ENCODE measurements around the gene DHRS4. TPM values are rescaled to one million over a fixed set of nuclear protein-coding genes. Genes with fewer than 3 reads are reported as not detected.
"Not testable (repeated sequence)": the region's sequence is repeated elsewhere in the genome, so short reads cannot be mapped to it uniquely, and the experiment has no call there.

DHRS4 gene
- total RNA-seq, 1 experiment from 2014 or later: 40.9 TPM

DNA sequence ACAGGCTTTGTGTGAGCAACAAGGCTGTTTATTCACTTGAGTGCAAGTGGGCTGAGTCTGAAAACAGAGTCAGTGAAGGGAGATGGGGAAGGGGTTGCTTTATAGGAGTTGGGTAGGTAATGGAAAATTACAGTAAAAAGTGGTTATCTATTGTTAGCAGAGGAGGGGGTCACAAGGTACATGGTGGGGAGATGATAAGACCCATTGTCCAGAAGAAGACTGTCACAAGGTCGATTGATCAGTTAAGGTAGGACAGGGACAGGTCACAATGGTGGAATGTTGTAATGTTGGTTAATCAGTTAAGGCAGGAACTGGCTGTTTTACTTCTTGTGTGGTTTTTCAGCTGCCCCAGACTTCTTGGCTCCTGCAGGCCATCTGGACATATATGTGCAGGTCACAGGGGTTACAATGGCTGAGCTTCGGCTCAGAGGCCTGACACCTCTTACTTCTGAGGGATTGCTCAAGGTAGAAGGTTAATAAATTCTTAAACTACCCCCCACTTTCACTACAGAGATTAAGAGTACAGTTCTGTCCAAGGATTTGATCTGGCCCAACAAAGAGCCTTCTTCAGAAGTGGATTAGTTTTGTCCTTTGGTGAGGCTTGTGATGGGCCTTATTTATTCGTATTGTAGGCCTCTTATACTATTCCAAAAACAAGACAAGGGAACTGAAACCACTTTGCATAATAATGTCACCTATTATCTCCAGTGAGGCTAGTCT, 13.8 kb upstream of the DHRS4 start:
- DNase-seq (ENCODE audit: low read depth): no peak

DNA sequence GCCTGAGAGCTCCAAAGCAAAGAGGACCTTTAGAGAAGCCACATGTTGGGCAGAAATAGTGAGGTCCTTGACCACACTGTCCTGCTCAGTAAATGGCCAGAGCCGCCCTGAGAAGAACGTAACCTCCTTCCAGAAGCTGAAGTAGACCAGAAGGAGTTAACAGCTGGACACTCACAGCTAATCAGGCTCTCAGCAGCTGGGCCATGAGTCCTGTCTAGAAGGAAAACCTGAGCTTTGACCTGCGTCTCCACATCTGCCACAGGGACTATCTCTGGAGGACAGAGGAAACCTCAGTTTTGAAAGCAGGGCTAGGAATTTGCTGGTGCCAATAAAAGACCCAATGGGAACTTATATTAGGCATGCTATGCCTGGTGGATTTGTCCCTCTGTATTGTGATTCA, 12.3 kb upstream of the DHRS4 start:
- DNase-seq (ENCODE audit: low read depth): no peak

DNA sequence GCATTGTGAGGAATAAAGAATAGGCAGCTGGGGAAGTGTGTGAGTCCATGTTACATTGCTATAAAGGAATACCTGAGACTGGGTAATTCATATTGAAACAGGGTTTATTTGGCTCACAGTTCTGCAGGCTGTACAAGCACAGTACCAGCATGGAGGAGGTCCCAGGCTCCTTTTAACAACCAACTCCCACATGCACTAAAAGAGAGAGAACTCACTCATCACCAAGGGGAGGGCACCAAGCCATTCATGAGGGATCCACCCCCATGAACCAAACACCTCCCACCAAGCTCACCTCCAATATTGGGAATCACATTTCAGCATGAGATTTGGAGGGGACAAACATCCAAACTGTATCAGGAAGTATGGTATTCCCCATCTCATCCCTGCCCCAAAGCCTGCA, 11.9 kb upstream of the DHRS4 start:
- no peak for DNase-seq (ENCODE audit: low read depth)

DNA sequence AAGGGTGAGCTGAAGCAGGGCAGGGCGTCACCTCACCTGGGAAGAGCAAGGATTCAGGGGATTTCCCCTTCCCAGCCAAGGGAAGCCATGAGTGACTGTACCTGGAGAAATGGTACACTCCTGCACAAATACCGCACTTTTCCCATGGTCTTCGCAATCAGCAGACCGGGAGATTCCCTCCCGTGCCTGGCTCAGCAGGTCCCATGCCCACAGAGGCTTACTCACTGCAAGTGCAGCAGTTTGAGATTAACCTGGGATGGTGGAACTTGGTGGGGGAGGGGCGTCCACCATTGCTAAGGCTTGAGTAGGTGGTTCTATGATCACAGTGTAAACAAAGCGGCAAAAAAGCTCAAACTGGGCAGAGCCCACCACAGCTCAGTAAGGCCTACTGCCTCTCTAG, 11.0 kb upstream of the DHRS4 start:
- no peak for DNase-seq (ENCODE audit: low read depth)

DNA sequence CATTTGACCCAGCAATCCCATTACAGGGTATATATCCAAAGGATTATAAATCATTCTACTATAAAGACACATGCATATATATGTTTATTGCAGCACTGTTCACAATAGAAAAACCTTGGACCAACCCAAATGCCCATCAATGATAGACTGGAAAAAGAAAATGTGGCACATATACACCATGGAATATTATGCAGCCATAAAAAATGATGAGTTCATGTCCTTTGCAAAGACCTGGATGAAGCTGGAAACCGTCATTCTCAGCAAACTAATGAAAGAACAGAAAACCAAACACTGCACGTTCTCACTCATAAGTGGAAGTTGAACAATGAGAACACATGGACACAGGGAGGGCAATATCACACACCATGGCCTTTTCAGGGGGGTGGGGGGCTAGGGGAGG, 4.5 kb upstream of the DHRS4 start:
- DNase-seq (ENCODE audit: low read depth): not testable (repeated sequence)

DNA sequence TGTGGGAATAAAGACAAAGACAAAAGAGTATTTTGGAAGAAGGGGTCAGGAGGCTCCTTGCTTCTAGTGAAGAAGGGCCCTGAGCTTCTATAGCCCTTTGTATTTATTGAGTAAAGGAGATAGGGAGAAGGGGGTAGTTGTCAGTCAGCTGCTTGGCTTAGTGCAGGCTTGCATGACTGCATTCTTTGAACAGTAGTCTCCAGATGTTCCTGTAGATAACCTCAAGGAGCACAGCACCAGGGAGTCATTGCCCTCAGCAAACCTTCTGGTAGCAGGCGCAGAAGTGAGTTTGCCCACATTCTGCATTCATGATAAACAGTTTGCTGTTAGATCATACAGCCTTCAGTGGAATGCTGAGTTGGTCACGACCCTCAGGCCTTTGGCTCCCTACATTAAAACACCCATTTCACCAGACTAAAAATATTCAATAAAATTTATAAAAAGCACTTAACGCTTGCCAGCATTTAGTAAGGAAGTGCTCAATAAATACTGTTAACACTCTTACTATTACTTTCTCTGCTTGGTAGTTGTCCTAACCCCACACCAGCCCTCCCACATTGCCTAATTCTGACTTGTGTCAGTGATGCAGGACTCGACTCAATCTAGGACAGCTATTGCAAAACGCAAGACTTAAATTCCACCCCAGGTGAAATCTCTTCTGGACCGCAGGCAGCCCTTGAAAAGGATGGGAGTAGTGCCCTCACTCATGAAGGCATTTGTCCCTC, 3.0 kb upstream of the DHRS4 start:
- DNase-seq (ENCODE audit: low read depth): no peak

DNA sequence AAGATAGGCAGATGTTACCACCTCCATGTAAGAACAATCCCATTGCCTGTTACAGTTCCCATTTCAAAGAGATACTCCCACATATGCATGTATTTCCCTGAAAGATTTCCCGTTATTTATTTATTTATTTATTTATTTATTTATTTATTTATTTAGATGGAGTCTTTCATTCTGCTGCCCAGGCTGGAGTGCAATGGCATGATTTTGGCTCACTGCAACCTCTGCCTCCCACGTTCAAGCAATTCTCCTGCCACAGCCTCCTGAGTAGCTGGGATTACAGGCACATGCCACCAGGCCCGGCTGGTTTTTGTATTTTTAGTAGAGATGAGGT, 2.5 kb upstream of the DHRS4 start:
- DNase-seq (ENCODE audit: low read depth): not testable (repeated sequence)

DNA sequence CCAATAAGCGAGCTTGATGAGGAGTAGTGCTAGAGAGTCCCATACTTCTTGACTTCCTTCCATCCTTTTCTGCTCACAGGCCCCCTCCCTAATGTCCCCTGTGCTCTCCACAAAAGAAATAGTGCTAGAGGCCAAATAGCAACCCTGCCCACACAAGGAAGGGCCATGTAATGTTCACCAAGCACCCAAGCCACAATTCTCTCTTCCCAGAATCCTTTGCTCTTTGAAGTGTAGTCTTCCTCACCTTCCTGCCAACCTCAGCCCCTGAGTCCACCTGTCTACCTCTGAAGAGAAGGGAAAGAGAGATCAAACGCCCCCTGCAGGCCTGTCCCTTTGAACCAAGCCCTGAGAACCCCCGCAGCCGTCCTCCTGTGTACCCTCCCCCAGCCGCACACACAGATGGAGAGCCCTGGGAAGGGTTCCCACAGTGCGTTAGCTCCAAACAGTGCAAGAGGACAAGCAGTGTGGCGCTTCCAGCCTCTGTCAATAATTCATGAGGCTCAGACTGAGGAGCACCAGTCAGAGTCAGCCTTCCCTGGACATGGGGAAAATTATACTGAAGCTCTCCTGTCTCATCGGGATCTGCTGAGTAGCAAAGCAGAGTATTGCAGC, 1.9 kb upstream of the DHRS4 start:
- no peak for DNase-seq (ENCODE audit: low read depth)

DNA sequence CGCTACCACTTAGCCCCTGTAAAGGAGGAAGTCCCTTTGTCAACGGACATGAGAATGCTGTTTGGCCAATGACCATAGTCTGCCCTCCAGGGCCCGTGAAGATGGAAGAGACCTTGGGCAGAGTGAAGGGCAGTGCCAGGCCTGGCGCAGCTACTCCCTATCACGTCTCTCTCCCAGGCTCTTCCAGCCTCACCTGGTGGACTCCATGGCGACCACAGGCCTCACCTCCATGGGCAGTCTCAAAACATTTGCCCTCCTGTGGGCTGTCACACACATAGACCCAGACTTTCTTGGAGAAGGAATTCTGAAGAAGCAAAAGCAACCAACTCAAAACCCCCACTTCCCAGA, 480 bp upstream of the DHRS4 start:
- not testable (repeated sequence) for DNase-seq (ENCODE audit: low read depth)

DNA sequence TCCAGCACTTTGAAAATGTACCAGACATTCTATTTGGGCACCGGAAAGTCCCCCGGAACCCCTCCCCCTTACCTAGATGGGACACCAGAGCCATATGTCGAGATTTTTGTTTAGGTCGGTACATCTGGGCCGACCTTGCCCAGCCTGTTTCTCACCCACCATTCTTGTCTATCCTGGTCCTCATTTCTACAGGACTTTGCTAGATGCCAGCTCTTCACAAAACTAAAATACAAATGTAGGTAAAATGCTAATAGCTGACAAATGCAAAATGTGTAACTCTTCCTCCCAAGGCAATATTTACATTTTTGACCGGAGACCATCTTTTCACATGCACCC, 677 bp downstream of the DHRS4 start:
- DNase-seq (ENCODE audit: low read depth): not testable (repeated sequence)

DNA sequence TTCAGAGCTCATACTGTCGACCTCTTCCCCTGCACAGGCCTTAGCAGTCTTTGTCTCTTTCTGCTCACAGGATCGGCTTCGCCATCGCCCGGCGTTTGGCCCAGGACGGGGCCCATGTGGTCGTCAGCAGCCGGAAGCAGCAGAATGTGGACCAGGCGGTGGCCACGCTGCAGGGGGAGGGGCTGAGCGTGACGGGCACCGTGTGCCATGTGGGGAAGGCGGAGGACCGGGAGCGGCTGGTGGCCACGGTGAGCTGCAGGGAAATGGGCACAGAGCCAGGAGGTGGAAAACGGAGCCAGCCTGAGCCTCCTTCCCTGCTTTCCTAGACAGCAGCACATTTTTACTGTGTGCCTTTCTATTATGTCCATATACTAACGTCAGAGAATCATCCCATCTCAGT, 1.4 kb downstream of the DHRS4 start:
- not testable (repeated sequence) for DNase-seq (ENCODE audit: low read depth)

DNA sequence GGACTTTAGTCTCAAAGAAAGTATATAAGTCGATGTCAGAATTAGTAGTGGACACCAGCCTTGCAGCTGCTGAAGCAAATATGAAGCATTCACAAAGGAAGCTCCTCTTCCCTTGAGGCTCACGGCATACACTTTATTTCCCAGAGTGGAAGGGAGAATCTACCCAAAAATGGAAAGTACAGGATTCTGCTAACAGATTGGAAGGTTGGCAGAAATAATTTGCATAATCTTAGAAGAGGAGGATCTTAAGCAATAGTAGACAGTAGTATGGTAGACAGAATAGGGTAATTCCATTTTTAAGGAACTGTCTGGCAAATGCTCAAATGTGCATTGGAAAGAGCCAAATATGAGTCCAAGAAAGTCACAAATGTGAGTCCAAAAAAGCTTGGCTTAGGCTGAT, 2.2 kb downstream of the DHRS4 start:
- DNase-seq (ENCODE audit: low read depth): not testable (repeated sequence)

DNA sequence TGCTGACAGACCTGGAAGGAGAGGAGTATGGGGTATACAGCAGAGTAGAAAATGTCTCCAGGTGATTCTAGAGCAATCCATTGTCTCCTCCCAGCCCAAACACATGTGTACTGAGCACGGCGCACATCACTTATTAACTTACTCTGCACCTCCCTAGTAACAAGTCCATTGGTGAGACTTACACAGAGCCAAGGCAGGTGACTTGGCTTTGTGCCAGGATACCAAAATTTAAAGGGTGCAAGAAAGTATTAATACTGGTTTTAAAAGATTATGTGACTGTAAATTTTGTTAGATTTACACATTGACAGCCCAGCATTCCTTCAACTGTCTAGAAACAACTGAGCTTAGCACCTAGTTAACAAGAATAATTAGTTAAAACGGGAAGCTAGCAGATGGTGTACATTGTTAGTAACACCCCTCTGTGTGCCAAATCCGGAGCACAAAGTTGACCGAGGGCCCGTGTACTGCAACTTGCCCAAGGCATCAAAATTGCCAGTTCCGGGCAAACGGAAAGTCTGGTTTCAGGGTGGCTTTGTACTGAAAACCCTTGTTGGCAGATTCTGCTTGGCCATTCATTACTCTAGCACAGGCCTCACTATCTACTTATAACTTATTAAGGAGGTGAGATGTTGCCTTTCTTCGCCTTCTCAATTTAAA, 4.5 kb downstream of the DHRS4 start:
- DNase-seq (ENCODE audit: low read depth): not testable (repeated sequence)

DNA sequence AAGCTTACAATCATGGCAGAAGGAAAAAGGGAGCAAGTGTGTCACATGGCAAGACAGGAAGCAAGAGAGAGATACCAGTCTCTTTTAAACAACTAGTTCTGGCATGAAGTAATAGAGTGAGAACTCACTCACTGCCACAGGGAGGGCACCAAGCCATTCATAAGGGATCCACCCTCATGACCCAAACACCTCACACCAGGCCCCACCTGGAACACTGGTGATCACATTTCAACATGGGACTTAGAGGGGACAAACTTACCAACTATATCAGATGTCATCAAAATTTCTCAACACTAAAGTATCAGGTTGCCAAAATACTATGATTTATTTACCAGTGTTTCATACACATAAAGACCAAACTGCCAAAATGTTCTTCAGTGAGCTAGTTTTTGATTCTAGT, 7.3 kb downstream of the DHRS4 start:
- DNase-seq (ENCODE audit: low read depth): not testable (repeated sequence)

DNA sequence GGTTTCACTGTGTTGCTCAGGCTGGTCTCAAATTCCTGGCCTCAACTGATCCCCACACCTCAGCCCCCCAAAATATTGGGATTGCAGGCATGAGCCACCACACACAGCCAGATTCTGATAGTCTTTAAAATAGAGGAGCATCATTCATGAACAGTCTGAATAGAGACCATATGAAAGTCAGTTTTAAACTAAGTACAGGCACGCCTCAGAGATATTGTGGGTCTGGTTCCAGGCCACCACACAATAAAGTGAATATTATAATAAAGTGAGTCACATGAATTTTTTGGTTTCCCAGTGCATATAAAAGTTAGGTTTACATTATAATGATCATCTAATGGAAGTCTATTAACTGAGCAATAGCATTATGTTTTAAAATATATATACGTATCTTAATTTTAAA, 8.1 kb downstream of the DHRS4 start:
- DNase-seq (ENCODE audit: low read depth): not testable (repeated sequence)

DNA sequence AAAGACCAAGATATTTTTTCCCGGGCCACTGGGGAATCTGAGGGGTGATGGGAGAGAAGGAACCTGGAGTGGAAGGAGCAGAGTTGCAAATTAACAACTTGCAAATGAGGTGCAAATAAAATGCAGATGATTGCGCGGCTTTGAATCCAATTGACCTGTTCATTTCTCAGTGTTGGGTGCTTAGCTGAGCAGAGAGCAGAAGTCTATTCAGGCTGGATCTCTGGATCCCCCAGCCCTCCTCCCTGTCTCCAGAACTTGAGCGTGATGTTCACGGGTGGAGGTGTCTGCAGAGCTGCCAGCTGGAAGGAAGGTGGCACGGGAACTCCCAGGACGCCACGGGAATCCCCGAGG, 15.5 kb downstream of the DHRS4 start:
- DNase-seq (ENCODE audit: low read depth): not testable (repeated sequence)

DNA sequence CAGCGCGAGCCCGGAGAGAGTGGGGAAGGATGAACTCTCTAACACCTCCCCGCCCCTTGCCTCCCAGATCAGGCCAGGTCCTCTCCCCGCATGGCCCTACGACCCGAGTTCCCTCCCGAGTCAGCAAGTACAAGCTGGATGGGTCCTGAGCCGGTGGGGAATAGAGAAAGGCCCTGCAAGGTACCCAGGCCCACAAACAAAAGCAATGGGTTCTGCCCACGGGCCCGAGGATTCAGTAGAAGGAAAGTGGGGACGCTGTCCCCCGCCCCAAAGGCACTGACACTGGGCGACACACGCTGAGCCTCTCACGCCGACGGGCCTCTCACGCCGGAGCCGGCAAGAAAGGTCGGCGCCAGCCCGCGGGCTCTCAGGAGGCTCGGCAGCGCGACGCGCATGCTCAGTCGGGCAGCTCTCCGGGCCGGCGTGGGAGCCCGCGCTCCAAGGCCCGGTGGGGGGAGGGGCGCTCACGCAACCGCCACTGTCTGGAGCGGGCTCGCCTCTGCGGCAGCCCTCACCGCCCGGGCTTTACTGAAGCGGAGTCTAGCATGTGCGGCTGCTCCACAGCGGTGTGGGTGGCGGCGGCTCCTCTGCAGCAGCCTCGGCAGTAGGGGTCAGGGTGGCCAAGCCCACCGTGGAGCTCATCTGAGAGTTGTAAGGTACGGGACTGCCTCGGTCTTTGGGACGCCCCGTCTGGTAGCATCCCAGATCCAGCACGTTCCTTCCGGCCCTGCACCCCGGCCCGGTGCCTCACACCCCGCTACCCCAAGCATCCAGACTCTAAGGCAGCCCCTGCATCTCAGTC, 16.1 kb downstream of the DHRS4 start:
- not testable (repeated sequence) for DNase-seq (ENCODE audit: low read depth)

DNA sequence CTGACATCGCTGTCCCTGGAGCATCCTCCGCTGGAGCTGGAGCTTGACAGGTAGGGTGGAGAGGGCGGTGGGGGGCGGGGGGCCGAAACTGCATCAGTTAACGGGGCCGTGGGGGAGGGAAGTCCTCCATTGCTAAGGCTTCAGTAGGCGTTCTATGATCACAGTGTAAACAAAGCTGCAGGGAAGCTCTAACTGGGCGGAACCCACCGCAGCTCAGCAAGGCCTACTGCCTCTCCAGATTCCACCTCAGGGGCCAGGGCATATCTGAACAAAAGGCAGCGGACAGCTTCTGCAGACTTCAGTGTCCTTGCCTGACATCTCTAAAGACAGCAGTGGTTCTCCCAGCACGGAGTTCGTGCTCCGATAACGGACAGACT, 16.7 kb downstream of the DHRS4 start:
- not testable (repeated sequence) for DNase-seq (ENCODE audit: low read depth)

DNA sequence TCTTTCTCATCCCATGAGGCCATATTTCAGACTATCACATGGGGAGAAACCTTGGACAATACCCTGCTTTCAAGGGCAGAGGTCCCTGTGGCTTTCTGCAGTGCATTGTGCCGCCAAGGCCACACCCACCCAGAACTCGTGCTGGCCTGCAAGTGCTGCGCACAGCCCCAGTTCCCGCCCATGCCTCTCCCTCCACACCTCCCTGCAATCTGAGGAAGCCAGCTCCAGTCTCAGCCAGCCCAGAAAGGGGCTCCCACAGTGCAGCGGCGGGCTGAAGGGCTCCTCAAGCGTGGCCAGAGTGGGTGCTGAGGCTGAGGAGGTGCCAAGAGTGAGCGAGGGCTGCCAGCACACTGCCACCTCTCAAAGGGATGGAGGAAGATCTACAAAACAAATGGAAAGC, 19.6 kb downstream of the DHRS4 start:
- DNase-seq (ENCODE audit: low read depth): not testable (repeated sequence)

DNA sequence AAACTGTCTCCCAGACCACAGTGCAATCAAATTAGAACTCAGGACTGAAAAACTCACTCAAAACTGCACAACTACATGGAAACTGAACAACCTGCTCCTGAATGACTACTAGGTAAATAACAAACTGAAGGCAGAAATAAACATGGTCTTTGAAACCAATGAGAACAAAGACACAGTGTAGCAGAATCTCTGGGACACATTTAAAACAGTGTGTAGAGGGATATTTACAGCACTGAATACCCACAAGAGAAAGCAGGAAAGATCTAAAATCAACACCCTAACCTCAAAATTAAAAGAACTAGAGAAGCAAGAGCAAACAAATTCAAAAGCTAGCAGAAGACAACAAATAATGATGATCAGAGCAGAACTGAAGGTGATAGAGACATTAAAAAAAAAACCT, 20.5 kb downstream of the DHRS4 start:
- DNase-seq (ENCODE audit: low read depth): not testable (repeated sequence)

DNA sequence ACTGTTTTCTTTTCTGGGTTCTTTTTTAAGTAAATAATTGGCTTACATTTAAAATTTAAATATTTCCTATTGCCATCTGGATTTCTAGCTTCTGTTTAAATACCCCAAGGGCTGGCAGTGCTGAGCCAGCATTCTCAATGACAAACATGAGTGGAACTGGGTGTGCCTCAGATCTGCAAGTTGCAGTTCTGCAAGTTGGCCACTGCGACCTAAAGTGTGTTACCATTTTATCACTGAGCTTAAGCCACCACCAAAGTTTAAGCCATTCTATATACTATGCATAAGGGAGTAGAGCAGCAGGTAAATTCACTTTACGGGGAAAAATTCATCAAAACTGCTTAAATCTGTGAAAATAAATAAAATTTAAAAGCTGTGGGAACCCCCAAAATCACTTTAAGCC, 23.6 kb downstream of the DHRS4 start:
- DNase-seq (ENCODE audit: low read depth): peak; percentile 7

All from M059J (cell line).